Hepatocyte (in vitro differentiated cells): ENCODE measurements around the gene ATP2B3.

ENCODE experiments used
- CTCF ChIP-seq: fragments of 200-600 bp; sonication (generic); IDR thresholded peaks from 2 replicates; pipeline ENCODE4 v1.5.1; 2016; ENCODE audit warnings: antibody characterized with exemption, mild to moderate bottlenecking; ENCODE audit not compliant: poor library complexity
- EZH2 ChIP-seq: fragments of 200-600 bp; sonication (generic); IDR thresholded peaks from 2 replicates; pipeline ENCODE4 v1.6.1; 2016; ENCODE audit warnings: antibody characterized with exemption, mild to moderate bottlenecking, borderline replicate concordance

- TF ChIP-seq CTCF (no peak), EZH2 (no peak)
Observed at GRCh38 chrX:153600032-153600373, 82.6 kb downstream of the ATP2B3 start.
